HepG2 (cell line): Measurements from ENCODE around the gene ZBTB22. TPM values are rescaled to one million over a fixed set of nuclear protein-coding genes. Genes with fewer than 3 reads are reported as not detected.
A peak's percentile ranks its signal among the peaks of the same experiment; 100 is the strongest.

Source experiments
- BORCS8-MEF2B ChIP-seq: sonication (generic); formaldehyde crosslinking; IDR thresholded peaks from 2 replicates; pipeline ENCODE4 v1.8.0; 2022; ENCODE audit warnings: mild to moderate bottlenecking, missing genetic modification reagents
- HNRNPLL ChIP-seq: fragments of 200-400 bp; formaldehyde crosslinking; IDR thresholded peaks from 2 replicates; pipeline ENCODE4 v1.6.1; 2017; ENCODE audit warnings: mild to moderate bottlenecking, low read depth, low read length; ENCODE audit not compliant: poor library complexity, severe bottlenecking
- MEIS1 ChIP-seq: sonication (generic); formaldehyde crosslinking; IDR thresholded peaks from 2 replicates; pipeline ENCODE4 v1.9.0; 2021; ENCODE audit warnings: mild to moderate bottlenecking, missing genetic modification reagents, moderate library complexity, borderline replicate concordance
- MTA1 ChIP-seq: sonication (generic); formaldehyde crosslinking; IDR thresholded peaks from 2 replicates; pipeline ENCODE4 v1.4.0; 2020; ENCODE audit warnings: missing genetic modification reagents, mild to moderate bottlenecking, borderline replicate concordance
- NCOA5 ChIP-seq: sonication (generic); formaldehyde crosslinking; IDR thresholded peaks from 2 replicates; pipeline ENCODE4 v1.4.0; 2020; ENCODE audit warnings: missing genetic modification reagents
- NFRKB ChIP-seq: fragments of 450-650 bp; IDR thresholded peaks from 2 replicates; pipeline ENCODE4 v1.6.1; 2017
- PAWR ChIP-seq: sonication (generic); formaldehyde crosslinking; IDR thresholded peaks from 2 replicates; pipeline ENCODE4 v1.4.0; 2020; ENCODE audit warnings: missing genetic modification reagents, mild to moderate bottlenecking, borderline replicate concordance
- PITX1 ChIP-seq: sonication (generic); formaldehyde crosslinking; IDR thresholded peaks from 2 replicates; pipeline ENCODE4 v1.5.1; 2020; ENCODE audit warnings: mild to moderate bottlenecking, missing genetic modification reagents
- SALL1 ChIP-seq: sonication (generic); formaldehyde crosslinking; IDR thresholded peaks from 2 replicates; pipeline ENCODE4 v1.8.0; 2022; ENCODE audit warnings: mild to moderate bottlenecking, missing genetic modification reagents
- SP2 ChIP-seq: sonication (generic); formaldehyde crosslinking; IDR thresholded peaks from 2 replicates; pipeline ENCODE4 v1.5.1; 2020; ENCODE audit warnings: mild to moderate bottlenecking, missing genetic modification reagents
- ZFP36 ChIP-seq: fragments of 150-350 bp; IDR thresholded peaks from 2 replicates; pipeline ENCODE4 v1.6.1; 2018; ENCODE audit warnings: borderline replicate concordance, low read length, low read depth; ENCODE audit not compliant: partially characterized antibody
- ZNF768 ChIP-seq: sonication (generic); formaldehyde crosslinking; IDR thresholded peaks from 2 replicates; pipeline ENCODE4 v1.4.0; 2020; ENCODE audit warnings: missing genetic modification reagents
- ZNF878 ChIP-seq: sonication (generic); formaldehyde crosslinking; IDR thresholded peaks from 2 replicates; pipeline ENCODE4 v1.8.1; 2023; ENCODE audit warnings: mild to moderate bottlenecking, missing genetic modification reagents, moderate library complexity
- ZNF891 ChIP-seq: sonication (generic); formaldehyde crosslinking; IDR thresholded peaks from 2 replicates; pipeline ENCODE4 v1.5.0; 2020; ENCODE audit warnings: mild to moderate bottlenecking, missing genetic modification reagents
- ZZZ3 ChIP-seq: sonication (generic); formaldehyde crosslinking; IDR thresholded peaks from 2 replicates; pipeline ENCODE4 v1.4.0; 2020; ENCODE audit warnings: missing genetic modification reagents, mild to moderate bottlenecking, borderline replicate concordance
- polyA plus RNA-seq, 8 experiments: library from polyadenylated mRNA; depleted of rRNA in 3 of 8; stranded (reverse) in 7 of 8; unstranded in 1 of 8; fragments of >200 nt; fragmentation: Illumina TruSeq in 4 of 8; extraction: Trizol in 4 of 8; gene quantifications; 2 replicates each; pipeline versions ENCODE4 v1.2.1 to v1.2.3, GENCODE V29; 2011 to 2016; ENCODE audit warnings: low read depth in 4 of 8, missing spikeins in 1 of 8, mixed read lengths in 1 of 8; ENCODE audit not compliant: insufficient read depth in 1 of 8
- total RNA-seq, 5 experiments: library from RNA; depleted of rRNA; stranded (reverse); fragments of >200 nt; fragmentation: Illumina TruSeq; extraction: Trizol; gene quantifications; 2 replicates each; pipeline ENCODE4 v1.2.3, GENCODE V29; 2016; ENCODE audit warnings: low read depth in 1 of 5
- TF ChIP-seq, protein P1 (sequence below): sonication (generic); formaldehyde crosslinking; IDR thresholded peaks from 2 replicates; pipeline ENCODE4 v1.8.0; 2022; ENCODE audit warnings: mild to moderate bottlenecking, missing genetic modification reagents, moderate library complexity
- TF ChIP-seq, protein P2 (sequence below): sonication (generic); formaldehyde crosslinking; IDR thresholded peaks from 2 replicates; pipeline ENCODE4 v1.4.0; 2020; ENCODE audit warnings: mild to moderate bottlenecking, low read depth, missing genetic modification reagents
- TF ChIP-seq, protein P3 (sequence below): sonication (generic); formaldehyde crosslinking; IDR thresholded peaks from 2 replicates; pipeline ENCODE4 v1.4.0; 2020; ENCODE audit warnings: low read depth, mild to moderate bottlenecking, missing genetic modification reagents
- TF ChIP-seq, protein P4 (sequence below): sonication (generic); formaldehyde crosslinking; IDR thresholded peaks from 2 replicates; pipeline ENCODE4 v1.4.0; 2020; ENCODE audit warnings: mild to moderate bottlenecking, missing genetic modification reagents

ZBTB22 gene
- total and polyA plus RNA-seq, 2 of the 13 experiments (the other 11 are each of a cell fraction or from before 2014, with no cell fraction given), result 8.0 to 10.6 TPM

DNA sequence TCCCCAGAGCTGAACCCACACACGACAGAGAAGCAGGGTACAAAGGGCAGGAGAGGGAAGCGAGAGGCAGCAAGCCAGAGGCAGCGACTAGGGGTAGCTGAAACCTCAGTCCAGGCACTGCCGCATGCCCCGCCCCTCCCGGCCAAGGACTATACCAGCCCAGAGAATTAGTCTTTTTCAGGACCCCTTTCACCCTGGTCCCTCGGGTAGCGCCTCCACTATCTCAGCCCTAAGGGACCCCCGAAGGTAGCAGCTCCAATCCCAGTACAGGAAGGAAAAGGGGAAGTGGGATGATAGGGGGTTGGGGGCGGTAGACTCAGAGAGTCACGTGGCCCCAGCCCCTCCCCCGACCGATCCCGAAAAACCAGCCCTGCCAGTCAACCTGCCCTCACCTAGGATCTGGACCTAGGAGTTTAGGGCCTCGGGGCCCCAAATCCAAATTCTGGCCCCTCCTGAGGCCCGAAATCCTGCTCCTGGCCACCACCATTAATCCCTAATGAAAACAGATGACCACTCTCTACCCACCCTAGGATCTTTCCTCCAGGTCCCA, 20.1 kb downstream of the ZBTB22 start (continued):
- TF ChIP-seq ZFP36 (no peak), NCOA5 (no peak), MEIS1 (CRISPR knock-in tag) (no peak), PAWR (CRISPR knock-in tag) (no peak), ZZZ3 (no peak), ZNF878 (CRISPR knock-in tag) (no peak), SALL1 (CRISPR knock-in tag) (peak; percentile 10; the same call in 1 of the 2 replicates), HNRNPLL (no peak), PITX1 (CRISPR knock-in tag) (no peak), ZNF891 (peak; percentile 82; the same call in 1 of the 2 replicates), BORCS8-MEF2B (CRISPR knock-in tag) (0 out of 2 replicates have a peak, but pooled peaks have one; percentile 38), SP2 (CRISPR knock-in tag) (0 out of 2 replicates have a peak, but pooled peaks have one; percentile 9), NFRKB (no peak), MTA1 (CRISPR knock-in tag) (peak; percentile 8; the same call in 1 of the 2 replicates), ZNF768 (no peak)
- TF ChIP-seq, protein P1, sequence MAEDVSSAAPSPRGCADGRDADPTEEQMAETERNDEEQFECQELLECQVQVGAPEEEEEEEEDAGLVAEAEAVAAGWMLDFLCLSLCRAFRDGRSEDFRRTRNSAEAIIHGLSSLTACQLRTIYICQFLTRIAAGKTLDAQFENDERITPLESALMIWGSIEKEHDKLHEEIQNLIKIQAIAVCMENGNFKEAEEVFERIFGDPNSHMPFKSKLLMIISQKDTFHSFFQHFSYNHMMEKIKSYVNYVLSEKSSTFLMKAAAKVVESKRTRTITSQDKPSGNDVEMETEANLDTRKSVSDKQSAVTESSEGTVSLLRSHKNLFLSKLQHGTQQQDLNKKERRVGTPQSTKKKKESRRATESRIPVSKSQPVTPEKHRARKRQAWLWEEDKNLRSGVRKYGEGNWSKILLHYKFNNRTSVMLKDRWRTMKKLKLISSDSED (CRISPR knock-in tag), result no peak
- TF ChIP-seq, protein P2, sequence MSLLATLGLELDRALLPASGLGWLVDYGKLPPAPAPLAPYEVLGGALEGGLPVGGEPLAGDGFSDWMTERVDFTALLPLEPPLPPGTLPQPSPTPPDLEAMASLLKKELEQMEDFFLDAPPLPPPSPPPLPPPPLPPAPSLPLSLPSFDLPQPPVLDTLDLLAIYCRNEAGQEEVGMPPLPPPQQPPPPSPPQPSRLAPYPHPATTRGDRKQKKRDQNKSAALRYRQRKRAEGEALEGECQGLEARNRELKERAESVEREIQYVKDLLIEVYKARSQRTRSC, result no peak
- TF ChIP-seq, protein P3, sequence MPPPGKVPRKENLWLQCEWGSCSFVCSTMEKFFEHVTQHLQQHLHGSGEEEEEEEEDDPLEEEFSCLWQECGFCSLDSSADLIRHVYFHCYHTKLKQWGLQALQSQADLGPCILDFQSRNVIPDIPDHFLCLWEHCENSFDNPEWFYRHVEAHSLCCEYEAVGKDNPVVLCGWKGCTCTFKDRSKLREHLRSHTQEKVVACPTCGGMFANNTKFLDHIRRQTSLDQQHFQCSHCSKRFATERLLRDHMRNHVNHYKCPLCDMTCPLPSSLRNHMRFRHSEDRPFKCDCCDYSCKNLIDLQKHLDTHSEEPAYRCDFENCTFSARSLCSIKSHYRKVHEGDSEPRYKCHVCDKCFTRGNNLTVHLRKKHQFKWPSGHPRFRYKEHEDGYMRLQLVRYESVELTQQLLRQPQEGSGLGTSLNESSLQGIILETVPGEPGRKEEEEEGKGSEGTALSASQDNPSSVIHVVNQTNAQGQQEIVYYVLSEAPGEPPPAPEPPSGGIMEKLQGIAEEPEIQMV (CRISPR knock-in tag), result no peak
- TF ChIP-seq, protein P4, sequence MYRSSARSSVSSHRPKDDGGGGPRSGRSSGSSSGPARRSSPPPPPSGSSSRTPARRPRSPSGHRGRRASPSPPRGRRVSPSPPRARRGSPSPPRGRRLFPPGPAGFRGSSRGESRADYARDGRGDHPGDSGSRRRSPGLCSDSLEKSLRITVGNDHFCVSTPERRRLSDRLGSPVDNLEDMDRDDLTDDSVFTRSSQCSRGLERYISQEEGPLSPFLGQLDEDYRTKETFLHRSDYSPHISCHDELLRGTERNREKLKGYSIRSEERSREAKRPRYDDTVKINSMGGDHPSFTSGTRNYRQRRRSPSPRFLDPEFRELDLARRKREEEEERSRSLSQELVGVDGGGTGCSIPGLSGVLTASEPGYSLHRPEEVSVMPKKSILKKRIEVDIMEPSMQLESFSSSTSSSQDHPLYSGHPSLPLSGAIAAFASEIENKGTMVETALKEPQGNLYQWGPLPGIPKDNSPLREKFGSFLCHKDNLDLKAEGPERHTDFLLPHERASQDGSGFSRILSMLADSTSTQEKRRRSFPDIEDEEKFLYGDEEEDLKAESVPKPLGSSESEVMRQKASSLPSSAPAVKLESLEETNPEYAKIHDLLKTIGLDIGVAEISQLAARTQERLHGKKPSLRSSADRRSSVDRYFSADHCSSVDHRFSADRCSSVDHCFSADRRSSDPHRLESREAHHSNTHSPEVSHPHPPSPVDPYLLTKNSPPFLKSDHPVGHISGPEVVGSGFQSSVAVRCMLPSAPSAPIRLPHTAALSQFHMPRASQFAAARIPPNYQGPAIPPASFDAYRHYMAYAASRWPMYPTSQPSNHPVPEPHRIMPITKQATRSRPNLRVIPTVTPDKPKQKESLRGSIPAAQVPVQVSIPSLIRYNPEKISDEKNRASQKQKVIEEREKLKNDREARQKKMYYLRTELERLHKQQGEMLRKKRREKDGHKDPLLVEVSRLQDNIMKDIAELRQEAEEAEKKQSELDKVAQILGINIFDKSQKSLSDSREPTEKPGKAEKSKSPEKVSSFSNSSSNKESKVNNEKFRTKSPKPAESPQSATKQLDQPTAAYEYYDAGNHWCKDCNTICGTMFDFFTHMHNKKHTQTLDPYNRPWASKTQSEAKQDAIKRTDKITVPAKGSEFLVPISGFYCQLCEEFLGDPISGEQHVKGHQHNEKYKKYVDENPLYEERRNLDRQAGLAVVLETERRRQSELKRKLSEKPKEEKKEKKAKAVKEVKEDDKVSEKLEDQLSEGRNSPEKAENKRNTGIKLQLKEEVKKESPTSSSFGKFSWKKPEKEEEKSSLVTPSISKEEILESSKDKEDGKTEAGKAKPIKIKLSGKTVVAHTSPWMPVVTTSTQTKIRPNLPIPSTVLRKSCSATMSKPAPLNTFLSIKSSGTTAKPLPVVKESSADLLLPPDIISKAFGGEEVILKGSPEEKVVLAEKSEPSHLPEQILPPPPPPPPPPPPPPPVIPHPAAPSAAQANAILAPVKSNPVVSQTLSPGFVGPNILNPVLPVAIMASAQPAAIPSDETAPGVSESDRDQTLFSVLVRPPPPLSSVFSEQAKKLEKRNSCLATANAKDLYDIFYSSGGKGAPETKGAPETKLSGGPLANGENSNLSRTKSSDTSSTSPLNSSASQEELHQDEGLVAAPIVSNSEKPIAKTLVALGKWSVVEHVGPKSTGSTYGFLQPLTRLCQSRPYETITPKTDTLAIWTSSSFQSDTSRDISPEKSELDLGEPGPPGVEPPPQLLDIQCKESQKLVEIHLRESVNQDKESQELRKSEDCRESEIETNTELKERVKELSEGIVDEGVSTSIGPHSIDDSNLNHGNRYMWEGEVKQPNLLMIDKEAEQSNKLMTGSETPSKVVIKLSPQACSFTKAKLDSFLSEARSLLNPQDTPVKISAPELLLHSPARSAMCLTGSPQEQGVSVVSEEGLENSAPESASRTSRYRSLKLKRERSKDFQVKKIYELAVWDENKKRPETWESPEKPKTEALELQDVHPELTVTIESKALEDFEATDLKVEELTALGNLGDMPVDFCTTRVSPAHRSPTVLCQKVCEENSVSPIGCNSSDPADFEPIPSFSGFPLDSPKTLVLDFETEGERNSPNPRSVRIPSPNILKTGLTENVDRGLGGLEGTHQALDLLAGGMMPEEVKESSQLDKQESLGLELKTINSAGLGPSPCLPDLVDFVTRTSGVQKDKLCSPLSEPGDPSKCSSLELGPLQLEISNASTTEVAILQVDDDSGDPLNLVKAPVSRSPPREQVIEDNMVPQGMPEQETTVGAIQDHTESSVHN, result no peak
